Pancreas (tissue), 10 donors: ENCODE results near the gene GPR155. TPM values are rescaled to one million over a fixed set of nuclear protein-coding genes. Genes with fewer than 3 reads are reported as not detected.

ENCODE experiments used
- ATAC-seq, 4 donors: fragments of 200-7000 bp; cut with Tn5 transposase; one replicate each; pipeline versions ENCODE4 v1.8.0 to v1.9.1; 2020; ENCODE audit warnings: mild to moderate bottlenecking in 4 of 4, moderate library complexity in 4 of 4
- DNase-seq, 6 donors: peaks; one replicate each; pipeline ENCODE4 v3.0.0-alpha.2; 2020
- FAIRE-seq: peaks from 2 replicates; lab custom pipeline; 2012; peaks lifted over from hg19 to GRCh38; lab: Jason Lieb, UNC
- H3K27ac ChIP-seq, 4 donors: fragments of 200-600 bp; sonication (generic); 1 replicate in 3 of 4; 2 replicates in 1 of 4; pipeline versions ENCODE4 v1.5.0 to v1.8.0; 2020
- H3K27me3 ChIP-seq, 4 donors: fragments of 200-600 bp; one replicate each; pipeline ENCODE4 v1.8.0; 2021
- H3K36me3 ChIP-seq, 3 donors: fragments of 200-600 bp; sonication (generic) in 1 of 3; one replicate each; pipeline versions ENCODE4 v1.5.0 to v1.8.0; 2020 to 2021
- H3K4me1 ChIP-seq, 3 donors: fragments of 200-600 bp; one replicate each; pipeline ENCODE4 v1.8.0; 2021
- H3K4me3 ChIP-seq, 4 donors: fragments of 200-600 bp; sonication (generic) in 2 of 4; one replicate each; pipeline versions ENCODE4 v1.5.0 to v1.8.0; 2020 to 2021
- H3K9me3 ChIP-seq, 4 donors: fragments of 200-600 bp; one replicate each; pipeline ENCODE4 v1.8.0; 2021
- CTCF ChIP-seq, 4 donors: fragments of 200-600 bp; sonication (generic) in 3 of 4; IDR thresholded peaks; one replicate each; pipeline versions ENCODE4 v1.5.0 to v1.8.0; 2021; ENCODE audit warnings: antibody characterized with exemption in 4 of 4
- WGBS, 2 donors: extraction: QIAGEN DNeasy Blood & Tissue Kit; methylation state at CpG; one replicate each; pipeline ENCODE4 v1.1.7; 2013; 5-methylcytosine and 5-hydroxymethylcytosine counted together
- intact Hi-C, 3 donors: fragments of 100-400 bp; cut with DNase I; formaldehyde crosslinking; loops; one replicate each; pipeline versions ENCODE4 v1.11.1 to v1.14.2; 2022
- polyA plus RNA-seq, 2 donors: library from polyadenylated mRNA; stranded (reverse); fragments of 200-250 nt; gene quantifications; one replicate each; pipeline ENCODE4 v1.2.3, GENCODE V29; 2013
- total RNA-seq, 6 donors: library from RNA; stranded (reverse); fragmentation: NEBNext Ultra II Directional in 4 of 6; extraction: Animal tissue kit (Norgen Biotek cat#: 25700) in 4 of 6; gene quantifications; one replicate each; pipeline versions ENCODE4 v1.2.1 to v1.2.4, GENCODE V29; 2021 to 2023
- donor health status: healthy with polysubstance abuse.
- donor health status: DM: no; HTN: no; CAD: no; lungs with moderate emphysema.
- donor health status: DM: no; HTN: no; CAD: no.
- donor health status: control.
- donor health status: control.
- donor health status: Bipolar disorder and iron deficiency.
- donor health status: DM: yes; HTN: yes; CAD: no.
- donor health status: DM: no; HTN: no; CAD: no.
- donor health status: DM: no; HTN: no; CAD: no.
- donor health status: DM: yes; HTN: yes; CAD: no.

Gene GPR155
- total and polyA plus RNA-seq, 8 donors = 2.4 to 11.5 (median 7.8) TPM

DNA sequence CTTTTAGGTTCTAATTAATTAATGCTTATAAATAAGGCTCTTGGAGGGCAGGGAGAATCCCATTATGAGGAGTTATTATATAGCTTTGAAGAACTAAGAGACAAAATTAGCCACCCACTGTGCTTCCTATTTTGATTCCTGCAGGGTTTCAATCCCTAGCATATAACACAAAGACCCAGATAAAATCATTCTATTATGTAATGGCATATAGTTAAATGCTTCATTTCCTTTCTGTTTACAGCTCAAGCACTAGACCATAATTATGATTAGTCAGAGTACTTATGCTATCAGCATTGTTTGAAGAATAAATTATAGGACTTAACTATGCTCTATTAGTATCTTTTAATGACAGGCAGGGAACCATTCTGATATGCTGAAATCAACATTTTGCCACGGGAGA lies 9.1 kb downstream of the GPR155 start:
- no peaks in the 10 kb centered on the region for H3K9me3 ChIP-seq
- intact Hi-C loops = no loop called here
- no peak overlapping the region for H3K4me3 ChIP-seq
- FAIRE-seq (no peak), ATAC-seq (no peak), DNase-seq (no peak)
- H3K36me3 ChIP-seq = no peaks in the 10 kb centered on the region
- no peak for TF ChIP-seq CTCF (IDR thresholded peaks at IDR 0.05)
- WGBS, 2 donors = 82 to 83% methylated on average over 1 of the region's 1 CpG
- H3K27me3 ChIP-seq = no peaks in the 10 kb centered on the region
- H3K27ac ChIP-seq = no peak overlapping the region
- H3K4me1 ChIP-seq = no peaks in the 10 kb centered on the region

GRCh38 chr2:174473796-174474195 lies 13.0 kb downstream of the GPR155 start:
- no peaks in the 10 kb centered on the region for H3K9me3 ChIP-seq
- no peaks in the 10 kb centered on the region for H3K36me3 ChIP-seq
- TF ChIP-seq CTCF (IDR thresholded peaks at IDR 0.05) = no peak
- 77 to 86% methylated on average over 3 of the region's 3 CpGs for WGBS, 2 donors
- intact Hi-C loops = no loop called here
- no peak overlapping the region for H3K27ac ChIP-seq
- H3K4me3 ChIP-seq = no peak overlapping the region
- no peaks in the 10 kb centered on the region for H3K4me1 ChIP-seq
- ATAC-seq = no peak
- no peak for FAIRE-seq
- DNase-seq = no peak
- no peaks in the 10 kb centered on the region for H3K27me3 ChIP-seq

DNA sequence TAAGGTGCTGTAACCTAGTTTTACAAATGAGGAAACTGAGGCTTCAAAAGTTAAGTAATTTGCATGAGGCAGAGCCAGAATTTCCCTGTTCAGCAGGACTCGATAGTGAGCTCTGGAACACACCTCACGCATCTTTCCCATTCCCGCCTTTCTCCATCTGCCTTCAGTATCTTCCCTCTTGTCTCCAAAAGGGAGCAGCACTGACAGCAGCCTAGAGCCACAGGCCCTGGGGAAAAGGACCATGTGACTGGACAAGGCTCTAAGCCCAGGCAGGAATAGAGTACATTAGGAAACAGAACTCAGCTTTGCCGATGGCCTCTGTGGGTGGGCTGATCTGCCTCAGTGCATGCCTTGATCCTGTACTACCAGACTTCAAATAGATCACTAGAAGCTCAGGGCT lies 21.5 kb downstream of the GPR155 start:
- FAIRE-seq = no peak
- intact Hi-C loops = loop anchor here in 1 of 3 donors (5.0 kb wide), 1 partner anchor 222 kb away; no protein-coding TSS in a partner anchor

DNA sequence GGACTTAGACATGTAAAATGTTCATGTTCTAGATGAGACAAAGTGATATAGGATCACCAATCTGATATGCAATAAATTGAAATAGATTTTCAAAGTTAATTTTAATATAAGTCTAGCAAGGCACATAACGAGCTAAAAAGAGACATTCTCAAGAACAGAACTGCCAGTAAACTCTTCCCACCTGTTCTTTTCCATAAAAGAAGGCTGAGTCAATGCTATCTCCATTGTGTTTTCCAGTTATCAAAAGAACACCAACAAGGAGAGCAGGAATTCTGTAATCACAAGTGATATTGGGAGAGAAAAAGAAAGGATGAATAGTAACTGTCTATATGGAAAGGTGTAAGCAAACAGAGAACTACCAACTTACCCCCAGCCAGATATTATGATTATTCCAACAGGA lies 25.6 kb downstream of the GPR155 start:
- FAIRE-seq = no peak
- H3K27me3 ChIP-seq = no peaks in the 10 kb centered on the region
- no peak overlapping the region for H3K27ac ChIP-seq
- H3K4me1 ChIP-seq = no peaks in the 10 kb centered on the region
- DNase-seq = no peak
- WGBS, 2 donors = 80 to 84% methylated on average over 1 of the region's 1 CpG
- ATAC-seq = no peak
- intact Hi-C loops = loop anchor here in 1 of 3 donors (5.0 kb wide), 1 partner anchor 61 kb away; no protein-coding TSS in a partner anchor
- no peak overlapping the region for H3K4me3 ChIP-seq
- no peaks in the 10 kb centered on the region for H3K9me3 ChIP-seq
- TF ChIP-seq CTCF (IDR thresholded peaks at IDR 0.05) = no peak
- H3K36me3 ChIP-seq = peaks cover 0 to 12% (median 0%) of the 10 kb centered on the region in 3 donors

More for the DNA sequence above, 21.5 kb downstream of the GPR155 start:
- H3K36me3 ChIP-seq = no peaks in the 10 kb centered on the region
- H3K27me3 ChIP-seq = no peaks in the 10 kb centered on the region
- DNase-seq = no peak
- H3K4me3 ChIP-seq = no peak overlapping the region
- no peak overlapping the region for H3K27ac ChIP-seq
- no peaks in the 10 kb centered on the region for H3K4me1 ChIP-seq
- 83 to 89% methylated on average over 4 of the region's 4 CpGs for WGBS, 2 donors
- no peak for TF ChIP-seq CTCF (IDR thresholded peaks at IDR 0.05)
- H3K9me3 ChIP-seq = no peaks in the 10 kb centered on the region
- no peak for ATAC-seq

DNA sequence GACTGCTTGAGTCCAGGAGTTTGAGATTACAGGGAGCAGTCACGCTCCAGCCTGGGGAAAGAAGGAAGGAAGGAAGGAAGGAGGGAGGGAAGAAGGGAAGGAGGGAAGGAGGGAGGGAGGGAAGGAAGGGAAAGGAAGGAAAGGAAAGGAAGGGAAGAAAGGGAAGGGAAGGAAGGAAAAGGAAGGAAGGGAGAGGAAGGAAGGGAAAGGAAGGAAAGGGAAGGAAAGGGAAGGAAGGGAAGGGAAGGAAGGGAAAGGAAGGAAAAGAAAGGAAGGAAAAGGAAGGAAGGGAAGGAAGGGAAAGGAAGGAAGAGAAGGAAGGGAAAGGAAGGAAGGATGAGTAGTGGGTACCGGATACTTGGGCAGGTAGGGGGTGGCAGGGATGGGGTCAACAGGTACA lies 32.3 kb downstream of the GPR155 start:
- WGBS, 2 donors = 87 to 91% methylated on average over 2 of the region's 2 CpGs
- H3K27me3 ChIP-seq = no peaks in the 10 kb centered on the region
- H3K27ac ChIP-seq = no peak overlapping the region
- H3K4me3 ChIP-seq = no peak overlapping the region
- ATAC-seq = no peak
- intact Hi-C loops = no loop called here
- H3K36me3 ChIP-seq = peaks cover 0 to 17% (median 0%) of the 10 kb centered on the region in 3 donors
- no peak for TF ChIP-seq CTCF (IDR thresholded peaks at IDR 0.05)
- H3K4me1 ChIP-seq = no peaks in the 10 kb centered on the region
- FAIRE-seq = no peak
- H3K9me3 ChIP-seq = no peaks in the 10 kb centered on the region
- no peak for DNase-seq
